Stomach smooth muscle (tissue), 2 donors: Measurements from ENCODE around the gene AP2B1.
A peak's percentile ranks its signal among the peaks of the same experiment; 100 is the strongest.
"Not testable (repeated sequence)": the region's sequence is repeated elsewhere in the genome, so short reads cannot be mapped to it uniquely, and the experiment has no call there.

Source experiments
- H3K27ac ChIP-seq: one replicate; pipeline ENCODE4 v1.7.0; 2013; ENCODE audit warnings: mild to moderate bottlenecking, low read length, inconsistent platforms
- H3K27me3 ChIP-seq, 2 donors: one replicate each; pipeline ENCODE4 v1.7.0; 2013; ENCODE audit warnings: low read length in 2 of 2; ENCODE audit not compliant: insufficient read depth in 2 of 2, control insufficient read depth in 1 of 2
- H3K36me3 ChIP-seq, 2 donors: one replicate each; pipeline ENCODE4 v1.7.0; 2013; ENCODE audit warnings: low read length in 2 of 2; ENCODE audit not compliant: control insufficient read depth in 2 of 2, insufficient read depth in 2 of 2
- H3K4me1 ChIP-seq: one replicate; pipeline ENCODE4 v1.7.0; 2013; ENCODE audit warnings: low read length; ENCODE audit not compliant: control insufficient read depth, insufficient read depth
- H3K4me3 ChIP-seq, 2 donors: one replicate each; pipeline ENCODE4 v1.7.0; 2013; ENCODE audit warnings: low read length in 2 of 2
- H3K9ac ChIP-seq, 2 donors: one replicate each; pipeline ENCODE4 v1.7.0; 2013; ENCODE audit warnings: low read length in 2 of 2, mild to moderate bottlenecking in 1 of 2
- H3K9me3 ChIP-seq, 2 donors: one replicate each; pipeline ENCODE4 v1.7.0; 2013; ENCODE audit warnings: low read length in 2 of 2; ENCODE audit not compliant: control insufficient read depth in 2 of 2
- donor health status: healthy.
- donor health status: Pancreatic carcinoma.

Gene AP2B1

DNA sequence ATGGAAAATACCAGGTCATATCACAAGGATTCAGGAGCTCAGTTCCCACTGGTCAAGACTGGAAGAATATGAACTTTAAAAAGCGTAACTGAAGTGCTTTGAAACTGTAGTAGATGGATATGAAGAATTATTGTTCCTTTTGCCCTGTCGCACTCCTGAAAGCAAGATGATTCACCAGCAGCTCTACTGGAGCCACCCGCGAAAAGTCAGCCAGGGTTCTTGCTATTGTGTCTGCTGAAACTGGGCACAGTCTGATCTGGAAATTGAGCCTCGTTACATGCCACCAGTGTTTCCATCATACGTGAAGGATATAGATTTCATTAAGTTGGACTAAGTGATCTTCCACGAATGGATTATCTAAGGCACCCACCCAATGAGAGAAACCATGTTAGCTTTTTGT, 16.6 kb downstream of the AP2B1 start:
- Histone ChIP-seq H3K4me3 (no peak overlapping the region), H3K36me3 (peaks cover 21 to 25% of the 10 kb centered on the region in 2 donors), H3K4me1 (no peaks in the 10 kb centered on the region), H3K27ac (no peak overlapping the region), H3K27me3 (no peaks in the 10 kb centered on the region), H3K9me3 (no peaks in the 10 kb centered on the region), H3K9ac (no peak overlapping the region)

DNA sequence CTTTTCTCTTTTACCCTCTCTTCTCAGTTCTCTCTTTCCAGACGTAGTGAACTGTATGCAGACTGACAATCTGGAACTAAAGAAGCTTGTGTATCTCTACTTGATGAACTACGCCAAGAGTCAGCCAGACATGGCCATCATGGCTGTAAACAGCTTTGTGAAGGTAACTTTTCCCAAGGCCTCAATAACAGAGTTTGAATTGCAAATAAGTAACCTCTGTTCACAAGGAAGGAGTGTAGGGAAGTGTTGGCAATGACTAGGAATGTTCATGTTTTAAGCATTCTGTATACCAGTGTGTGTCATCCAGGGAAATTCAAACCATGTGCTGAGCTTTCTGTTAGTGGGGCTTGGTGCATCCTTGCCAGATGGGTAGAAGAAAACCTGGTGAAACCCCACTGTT, 18.6 kb downstream of the AP2B1 start:
- Histone ChIP-seq H3K9ac (no peak overlapping the region), H3K36me3 (peaks cover 19 to 20% of the 10 kb centered on the region in 2 donors), H3K9me3 (no peaks in the 10 kb centered on the region), H3K4me1 (no peaks in the 10 kb centered on the region), H3K27me3 (no peaks in the 10 kb centered on the region), H3K4me3 (no peak overlapping the region), H3K27ac (no peak overlapping the region)

GRCh38 chr17:35607239-35607847, 20.2 kb downstream of the AP2B1 start:
- H3K27ac ChIP-seq = peak overlapping the region; percentile 38
- H3K27me3 ChIP-seq = no peaks in the 10 kb centered on the region
- no peaks in the 10 kb centered on the region for H3K9me3 ChIP-seq
- no peaks in the 10 kb centered on the region for H3K4me1 ChIP-seq
- no peak overlapping the region for H3K9ac ChIP-seq
- no peak overlapping the region for H3K4me3 ChIP-seq
- H3K36me3 ChIP-seq = peaks cover 16% of the 10 kb centered on the region in 2 donors

DNA sequence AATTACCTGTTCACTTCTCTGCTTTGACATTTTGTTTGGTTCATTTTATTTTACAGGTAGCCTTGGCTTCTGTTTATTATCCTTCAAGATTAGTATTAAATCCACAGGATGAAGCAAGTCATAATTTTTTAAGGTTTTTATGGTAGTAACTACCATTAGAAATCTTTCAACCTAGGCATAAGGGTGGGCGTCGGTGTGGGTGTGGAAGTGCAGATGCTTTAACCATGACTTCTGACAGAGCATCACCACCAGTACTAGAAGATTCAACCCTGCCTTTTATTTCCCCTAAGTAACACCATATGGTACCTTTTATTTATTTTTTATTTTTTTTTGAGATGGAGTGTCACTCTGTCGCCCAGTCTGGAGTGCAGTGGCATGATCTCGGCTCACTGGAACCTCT, 22.7 kb downstream of the AP2B1 start:
- no peaks in the 10 kb centered on the region for H3K4me1 ChIP-seq
- peaks cover 16% of the 10 kb centered on the region in 2 donors for H3K36me3 ChIP-seq
- no peak overlapping the region for H3K4me3 ChIP-seq

GRCh38 chr17:35610746-35611145, 23.6 kb downstream of the AP2B1 start:
- H3K4me1 ChIP-seq, H3K27me3 ChIP-seq, H3K4me3 ChIP-seq, H3K27ac ChIP-seq, H3K9ac ChIP-seq, H3K9me3 ChIP-seq: not testable (repeated sequence)
- peaks cover 14 to 15% of the 10 kb centered on the region in 2 donors for H3K36me3 ChIP-seq

More for the DNA sequence above, 22.7 kb downstream of the AP2B1 start:
- Histone ChIP-seq H3K9me3 (no peaks in the 10 kb centered on the region), H3K27me3 (no peaks in the 10 kb centered on the region), H3K9ac (no peak overlapping the region), H3K27ac (no peak overlapping the region)

GRCh38 chr17:35612924-35613521, 25.9 kb downstream of the AP2B1 start:
- Histone ChIP-seq H3K4me3 (no peak overlapping the region), H3K36me3 (peaks cover 7 to 9% of the 10 kb centered on the region in 2 donors), H3K9me3 (no peaks in the 10 kb centered on the region)

DNA sequence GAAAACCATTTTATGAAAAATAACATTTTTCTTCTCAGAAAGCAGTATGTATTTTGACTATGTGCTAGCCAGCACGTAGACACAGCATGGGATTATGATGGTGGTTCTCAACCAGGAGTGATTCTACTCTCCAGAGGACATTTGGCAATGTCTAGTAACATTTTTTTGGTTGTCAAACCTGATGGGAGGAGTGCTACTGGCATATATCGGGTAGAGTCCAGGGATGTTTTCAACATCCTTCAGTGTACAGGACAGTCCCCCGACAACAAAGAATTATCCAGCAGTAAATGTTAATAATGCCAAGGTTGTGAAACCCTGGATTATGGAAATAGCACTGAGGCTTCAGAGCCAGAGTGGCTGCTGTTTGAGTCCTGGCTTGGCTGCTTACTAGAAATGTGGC, 27.7 kb downstream of the AP2B1 start:
- H3K27me3 ChIP-seq = no peaks in the 10 kb centered on the region
- no peak overlapping the region for H3K27ac ChIP-seq
- no peaks in the 10 kb centered on the region for H3K4me1 ChIP-seq
- no peak overlapping the region for H3K9ac ChIP-seq
- H3K4me3 ChIP-seq = no peak overlapping the region
- peaks cover 4% of the 10 kb centered on the region in 2 donors for H3K36me3 ChIP-seq
- no peaks in the 10 kb centered on the region for H3K9me3 ChIP-seq

More at GRCh38 chr17:35612924-35613521, 25.9 kb downstream of the AP2B1 start:
- no peak overlapping the region for H3K9ac ChIP-seq
- H3K4me1 ChIP-seq = no peaks in the 10 kb centered on the region
- H3K27me3 ChIP-seq = no peaks in the 10 kb centered on the region
- H3K27ac ChIP-seq = no peak overlapping the region

- Histone ChIP-seq H3K4me3 (no peak overlapping the region), H3K36me3 (no peaks in the 10 kb centered on the region), H3K4me1 (no peaks in the 10 kb centered on the region), H3K27ac (no peak overlapping the region), H3K27me3 (no peaks in the 10 kb centered on the region), H3K9me3 (no peaks in the 10 kb centered on the region), H3K9ac (no peak overlapping the region)
Observed at GRCh38 chr17:35616536-35616935, 29.4 kb downstream of the AP2B1 start.

GRCh38 chr17:35617505-35617904, 30.4 kb downstream of the AP2B1 start:
- Histone ChIP-seq H3K9me3 (no peaks in the 10 kb centered on the region), H3K27ac (no peak overlapping the region), H3K36me3 (no peaks in the 10 kb centered on the region), H3K27me3 (no peaks in the 10 kb centered on the region), H3K9ac (no peak overlapping the region), H3K4me1 (no peaks in the 10 kb centered on the region), H3K4me3 (no peak overlapping the region)

DNA sequence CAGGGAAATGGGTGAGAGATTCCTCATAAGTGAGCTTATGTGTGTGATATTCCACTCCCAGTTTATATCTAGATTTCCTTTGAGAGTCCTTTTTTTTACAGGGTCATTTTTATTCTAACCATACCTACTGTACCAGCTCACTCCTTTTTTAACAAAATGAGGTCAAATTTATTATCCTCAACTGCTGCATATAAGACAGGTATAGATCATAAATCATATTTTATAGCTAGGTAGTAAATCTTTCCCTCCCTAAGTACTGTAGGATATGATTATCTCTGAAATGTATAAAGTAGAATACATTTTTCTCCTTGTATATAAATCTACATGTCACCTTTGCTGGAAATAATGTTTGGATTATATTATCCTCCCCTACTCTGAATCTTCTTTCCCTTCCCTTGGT, 31.5 kb downstream of the AP2B1 start:
- H3K9me3 ChIP-seq = no peaks in the 10 kb centered on the region
- H3K27ac ChIP-seq = no peak overlapping the region
- H3K36me3 ChIP-seq = no peaks in the 10 kb centered on the region
- H3K9ac ChIP-seq = no peak overlapping the region
- H3K27me3 ChIP-seq = no peaks in the 10 kb centered on the region
- H3K4me3 ChIP-seq = no peak overlapping the region
- no peaks in the 10 kb centered on the region for H3K4me1 ChIP-seq

GRCh38 chr17:35621768-35622167, 34.6 kb downstream of the AP2B1 start:
- H3K27ac ChIP-seq = no peak overlapping the region
- peaks cover 8 to 15% of the 10 kb centered on the region in 2 donors for H3K36me3 ChIP-seq
- no peaks in the 10 kb centered on the region for H3K27me3 ChIP-seq
- H3K4me1 ChIP-seq = no peaks in the 10 kb centered on the region
- H3K9me3 ChIP-seq = no peaks in the 10 kb centered on the region
- no peak overlapping the region for H3K9ac ChIP-seq
- no peak overlapping the region for H3K4me3 ChIP-seq
